PC-9 (cell line): ENCODE results near the gene TMEM107. TPM values are rescaled to one million over a fixed set of nuclear protein-coding genes. Genes with fewer than 3 reads are reported as not detected.
"Not testable (repeated sequence)": the region's sequence is repeated elsewhere in the genome, so short reads cannot be mapped to it uniquely, and the experiment has no call there.

Source experiments
- BruUV-seq: library from RNA; stranded (reverse); fragments of 400-500 nt; replicated peaks from 2 replicates; lab custom pipeline; 2021; lab: Mats Ljungman, UMichigan
- CTCF ChIA-PET: fragments of 300-600 bp; sonication (Branson Sonifier 250); formaldehyde crosslinking; loops from one replicate; lab custom pipeline; 2022; ENCODE audit warnings: antibody characterized with exemption; lab: Charles Lee
- POLR2A ChIA-PET: fragments of 300-600 bp; sonication (Branson Sonifier 250); formaldehyde crosslinking; loops from one replicate; lab custom pipeline; 2022; ENCODE audit warnings: antibody characterized with exemption; ENCODE audit not compliant: unreplicated experiment; lab: Charles Lee
- DNase-seq, 2 experiments: peaks; one replicate each; pipeline versions ENCODE4 v3.0.0 to v3.0.0-alpha.2; 2015 to 2022; ENCODE audit warnings: mixed read lengths in 1 of 2
- H2AFZ ChIP-seq: fragments of 200-600 bp; sonication (generic); 2 replicates; pipeline ENCODE4 v1.8.1; 2017; ENCODE audit warnings: antibody characterized with exemption
- H3F3A ChIP-seq: fragments of 200-600 bp; sonication (generic); 2 replicates; pipeline ENCODE4 v1.8.1; 2017; ENCODE audit warnings: antibody characterized with exemption, mild to moderate bottlenecking, low read depth; ENCODE audit not compliant: insufficient read depth
- H3K27ac ChIP-seq: fragments of 200-600 bp; sonication (generic); 2 replicates; pipeline ENCODE4 v1.6.1; 2016; ENCODE audit warnings: mixed run types
- H3K27me3 ChIP-seq: fragments of 200-600 bp; sonication (generic); 2 replicates; pipeline ENCODE4 v1.6.1; 2016; ENCODE audit warnings: low read depth, mixed run types; ENCODE audit not compliant: insufficient read depth
- H3K36me3 ChIP-seq: fragments of 200-600 bp; sonication (generic); 2 replicates; pipeline ENCODE4 v1.6.1; 2016; ENCODE audit warnings: low read depth, mixed run types
- H3K4me1 ChIP-seq: fragments of 200-600 bp; sonication (generic); replicated peaks from 2 replicates; pipeline ENCODE4 v1.6.1; 2016; ENCODE audit warnings: mixed run types; ENCODE audit not compliant: insufficient read depth
- H3K4me2 ChIP-seq: fragments of 200-600 bp; sonication (generic); 2 replicates; pipeline ENCODE4 v1.6.1; 2017; ENCODE audit warnings: mixed run types
- H3K4me3 ChIP-seq: fragments of 200-600 bp; sonication (generic); 2 replicates; pipeline ENCODE4 v1.6.1; 2016; ENCODE audit warnings: mixed run types
- H3K79me2 ChIP-seq: fragments of 200-600 bp; sonication (generic); 2 replicates; pipeline ENCODE4 v1.6.1; 2017; ENCODE audit warnings: low read depth, mixed run types
- H3K9me2 ChIP-seq: fragments of 200-600 bp; sonication (generic); 2 replicates; pipeline ENCODE4 v1.8.1; 2017; ENCODE audit warnings: mild to moderate bottlenecking; ENCODE audit not compliant: insufficient read depth
- H3K9me3 ChIP-seq: fragments of 200-600 bp; sonication (generic); 2 replicates; pipeline ENCODE4 v1.8.1; 2016; ENCODE audit warnings: low read depth; ENCODE audit not compliant: insufficient read depth
- H4K20me1 ChIP-seq: fragments of 200-600 bp; sonication (generic); 2 replicates; pipeline ENCODE4 v1.8.1; 2017; ENCODE audit not compliant: insufficient read depth
- EZH2 ChIP-seq: fragments of 200-600 bp; sonication (generic); IDR thresholded peaks from 2 replicates; pipeline ENCODE4 v1.8.0; 2017; ENCODE audit warnings: antibody characterized with exemption, low read depth
- intact Hi-C: fragments of 100-400 bp; cut with micrococcal nuclease; formaldehyde crosslinking; loops from one replicate; pipeline ENCODE4 v1.10.0; 2022; ENCODE audit not compliant: unreplicated experiment
- total RNA-seq: library from RNA; stranded (reverse); gene quantifications from 2 replicates; pipeline ENCODE4 v1.2.3, GENCODE V29; 2021
- TF ChIP-seq, protein P1 (sequence below): fragments of 200-600 bp; sonication (generic); conservative IDR thresholded peaks from 2 replicates; pipeline ENCODE4 v1.6.1; 2017; ENCODE audit warnings: mixed run types, antibody characterized with exemption, mild to moderate bottlenecking, moderate library complexity

The TMEM107 gene
- total RNA-seq, 1 experiment from 2014 or later, result 59.1 TPM

DNA sequence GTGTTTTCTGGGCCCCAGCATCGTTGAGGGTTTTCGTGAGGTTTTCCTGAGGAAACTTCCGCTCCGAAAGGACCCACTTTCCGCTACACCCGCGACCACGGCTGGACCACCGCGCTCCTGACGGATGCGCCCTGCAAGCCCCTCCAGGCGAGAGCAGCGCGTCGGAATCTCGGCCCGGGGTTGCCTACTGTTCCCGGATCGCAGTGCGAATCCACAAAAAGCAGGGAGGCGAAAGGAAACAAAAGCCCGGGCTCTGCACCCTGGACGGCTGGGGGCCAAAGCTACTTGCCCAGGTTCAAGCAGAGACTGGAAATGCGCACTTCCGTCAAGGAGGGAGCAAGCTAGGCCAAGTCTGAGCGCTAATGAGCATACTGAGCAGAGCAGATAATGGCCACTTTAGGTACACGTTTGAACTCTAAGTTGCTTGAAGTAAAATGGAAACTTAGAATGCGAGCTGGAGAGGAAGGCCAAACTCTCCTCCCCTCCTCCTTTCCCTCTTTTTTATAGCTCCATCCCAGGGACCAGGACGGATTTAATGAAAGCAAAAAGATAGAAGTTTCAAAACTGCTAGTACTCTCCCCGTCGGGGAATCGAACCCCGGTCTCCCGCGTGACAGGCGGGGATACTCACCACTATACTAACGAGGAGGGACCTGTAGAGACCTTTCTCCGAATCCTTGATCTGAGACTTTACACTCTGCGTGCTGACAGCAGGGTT lies 45.6 kb upstream of the TMEM107 start:
- Histone ChIP-seq H3K27ac (peak overlapping the region; percentile 87), H3F3A (peaks cover 50% of the 10 kb centered on the region), H3K4me1 (peaks cover 11% of the 10 kb centered on the region), H3K79me2 (no peaks in the 10 kb centered on the region), H3K9me2 (no peaks in the 10 kb centered on the region), H3K4me3 (peak overlapping the region; percentile 80), H3K36me3 (no peaks in the 10 kb centered on the region), H2AFZ (peak overlapping the region; percentile 81), H3K9me3 (no peaks in the 10 kb centered on the region), H3K27me3 (no peaks in the 10 kb centered on the region), H3K4me2 (peak overlapping the region; percentile 83), H4K20me1 (no peaks in the 10 kb centered on the region)
- TF ChIP-seq EZH2, result no peak
- TF ChIP-seq, protein P1, sequence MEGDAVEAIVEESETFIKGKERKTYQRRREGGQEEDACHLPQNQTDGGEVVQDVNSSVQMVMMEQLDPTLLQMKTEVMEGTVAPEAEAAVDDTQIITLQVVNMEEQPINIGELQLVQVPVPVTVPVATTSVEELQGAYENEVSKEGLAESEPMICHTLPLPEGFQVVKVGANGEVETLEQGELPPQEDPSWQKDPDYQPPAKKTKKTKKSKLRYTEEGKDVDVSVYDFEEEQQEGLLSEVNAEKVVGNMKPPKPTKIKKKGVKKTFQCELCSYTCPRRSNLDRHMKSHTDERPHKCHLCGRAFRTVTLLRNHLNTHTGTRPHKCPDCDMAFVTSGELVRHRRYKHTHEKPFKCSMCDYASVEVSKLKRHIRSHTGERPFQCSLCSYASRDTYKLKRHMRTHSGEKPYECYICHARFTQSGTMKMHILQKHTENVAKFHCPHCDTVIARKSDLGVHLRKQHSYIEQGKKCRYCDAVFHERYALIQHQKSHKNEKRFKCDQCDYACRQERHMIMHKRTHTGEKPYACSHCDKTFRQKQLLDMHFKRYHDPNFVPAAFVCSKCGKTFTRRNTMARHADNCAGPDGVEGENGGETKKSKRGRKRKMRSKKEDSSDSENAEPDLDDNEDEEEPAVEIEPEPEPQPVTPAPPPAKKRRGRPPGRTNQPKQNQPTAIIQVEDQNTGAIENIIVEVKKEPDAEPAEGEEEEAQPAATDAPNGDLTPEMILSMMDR, result no peak
- ChIA-PET POLR2A (interaction anchor here (0.6 to 1.2 kb wide), 14 partner anchors 12 to 1058 kb away, joined by 3 to 14 read pairs (median 4); partner anchors contain the start of genes AURKB and CTC1), CTCF (interaction anchor here (0.6 to 1.3 kb wide), 3 partner anchors 11 to 102 kb away, joined by 3 to 6 read pairs (median 4); partner anchors contain the start of gene AURKB)
- intact Hi-C loops, result loop anchor here (1.0 to 10.0 kb wide), 8 partner anchors 25 to 523 kb away; partner anchors contain the start of genes CCDC42, RPL26 and SLC25A35
- no TSS peak for BruUV-seq
- peak; percentile 72 to 92 for DNase-seq

DNA sequence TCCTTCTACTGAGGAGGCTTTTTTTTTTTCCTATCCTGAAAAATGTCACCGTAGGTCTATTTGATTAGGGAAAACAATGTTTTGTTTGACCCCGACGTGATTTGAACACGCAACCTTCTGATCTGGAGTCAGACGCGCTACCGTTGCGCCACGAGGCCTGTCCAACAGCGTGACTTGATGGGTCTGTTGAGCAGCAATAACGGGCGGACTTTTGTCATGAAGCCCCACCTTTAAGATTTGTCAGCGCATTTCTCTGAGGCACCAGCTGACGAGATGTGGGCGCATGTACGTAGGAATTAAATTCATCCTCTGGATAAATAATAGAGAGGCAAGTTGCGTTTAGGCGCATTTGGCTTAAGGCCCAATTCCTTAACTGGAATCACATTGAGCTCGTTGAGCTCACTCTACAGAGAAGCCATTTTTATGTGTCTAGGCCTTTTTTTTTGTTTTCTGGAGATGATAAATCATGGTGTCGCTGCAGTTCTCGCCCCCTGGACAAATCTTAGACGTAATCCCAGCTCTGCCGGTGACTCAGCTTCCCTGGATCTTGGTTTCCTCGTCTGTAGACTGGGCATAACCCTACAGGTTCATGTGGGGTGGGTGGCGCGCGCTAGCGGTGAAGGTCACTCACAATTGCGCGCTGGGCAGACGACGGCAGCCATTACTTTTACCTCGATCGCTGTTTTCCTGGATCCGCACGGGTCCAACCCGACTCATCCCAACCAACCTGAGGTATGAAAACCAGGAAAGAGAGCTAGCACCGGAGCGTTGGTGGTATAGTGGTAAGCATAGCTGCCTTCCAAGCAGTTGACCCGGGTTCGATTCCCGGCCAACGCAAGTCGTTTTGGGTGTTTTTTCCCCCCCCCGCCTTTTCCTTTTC lies 44.8 kb upstream of the TMEM107 start:
- intact Hi-C loops, result loop anchor here (1.0 to 10.0 kb wide), 6 partner anchors 11 to 524 kb away; partner anchors contain the start of genes AURKB and CCDC42
- Histone ChIP-seq H3K36me3 (no peaks in the 10 kb centered on the region), H3K4me3 (peak overlapping the region; percentile 80), H3K4me1 (peaks cover 11% of the 10 kb centered on the region), H3K9me2 (no peaks in the 10 kb centered on the region), H3K27me3 (no peaks in the 10 kb centered on the region), H3K79me2 (no peaks in the 10 kb centered on the region), H3F3A (peaks cover 50% of the 10 kb centered on the region), H3K9me3 (no peaks in the 10 kb centered on the region), H4K20me1 (no peaks in the 10 kb centered on the region), H2AFZ (peak overlapping the region; percentile 81), H3K27ac (peak overlapping the region; percentile 79), H3K4me2 (peak overlapping the region; percentile 83)
- CTCF ChIA-PET, result interaction anchor here (0.6 to 1.3 kb wide), 4 partner anchors 11 to 163 kb away, joined by 3 to 6 read pairs (median 4); partner anchors contain the start of gene AURKB
- BruUV-seq, result no TSS peak
- DNase-seq, result peak; percentile 81 to 92
- POLR2A ChIA-PET, result interaction anchor here (0.6 to 1.1 kb wide), 10 partner anchors 11 to 450 kb away, joined by 3 to 14 read pairs (median 4); partner anchors contain the start of genes AURKB and CTC1
- TF ChIP-seq, protein P1, result no peak
- no peak for TF ChIP-seq EZH2

DNA sequence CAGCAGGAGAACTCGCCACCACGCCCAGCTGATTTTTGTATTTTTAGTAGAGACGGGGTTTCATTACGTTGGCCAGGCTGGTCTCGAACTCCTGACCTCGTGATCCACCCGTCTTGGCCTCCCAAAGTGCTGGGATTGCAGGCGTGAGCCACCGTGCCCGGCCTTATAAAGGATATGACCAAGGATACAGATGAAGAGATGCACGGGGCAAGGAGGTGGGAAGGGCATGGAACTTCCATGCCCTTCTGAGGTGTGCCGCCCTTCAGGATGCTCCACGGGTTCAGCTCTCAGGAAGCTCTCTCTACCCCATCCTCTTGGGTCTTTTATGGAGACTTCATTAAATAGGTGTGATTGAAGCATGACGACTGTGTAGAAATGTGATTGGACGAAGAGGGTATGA lies 37.8 kb upstream of the TMEM107 start:
- POLR2A ChIA-PET, H3K4me1 ChIP-seq, H3K4me3 ChIP-seq, intact Hi-C loops, H3K9me2 ChIP-seq, H4K20me1 ChIP-seq, H3K27me3 ChIP-seq, H2AFZ ChIP-seq, H3K9me3 ChIP-seq, BruUV-seq, DNase-seq, H3K4me2 ChIP-seq, H3K36me3 ChIP-seq, H3K27ac ChIP-seq: not testable (repeated sequence)
- peaks cover 13% of the 10 kb centered on the region; the same call in 1 of the 2 replicates for H3F3A ChIP-seq
- H3K79me2 ChIP-seq, result peaks cover 13% of the 10 kb centered on the region
- CTCF ChIA-PET, result interaction anchor here (0.7 kb wide), 1 partner anchor 107 kb away, joined by 4 read pairs; no protein-coding TSS in a partner anchor
